K562 (cell line): Measurements from ENCODE around the gene LAMB4. TPM values are rescaled to one million over a fixed set of nuclear protein-coding genes. Genes with fewer than 3 reads are reported as not detected.
A peak's percentile ranks its signal among the peaks of the same experiment; 100 is the strongest.

Experiments
- BCLAF1 ChIP-seq, 2 experiments: fragments of 450-650 bp in 1 of 2; IDR thresholded peaks; 2 replicates each; pipeline ENCODE4 v1.6.1; 2011 to 2017; ENCODE audit warnings: low read depth in 2 of 2, antibody characterized with exemption in 1 of 2, borderline replicate concordance in 1 of 2, low read length in 1 of 2, mild to moderate bottlenecking in 1 of 2, mixed read lengths in 1 of 2; ENCODE audit not compliant: control insufficient read depth in 1 of 2
- BHLHE40 ChIP-seq: IDR thresholded peaks from 2 replicates; pipeline ENCODE4 v1.6.1; 2011; ENCODE audit warnings: low read length, improper control_type of control experiment
- CCNT2 ChIP-seq: IDR thresholded peaks from 2 replicates; pipeline ENCODE4 v1.6.1; 2011; ENCODE audit warnings: borderline replicate concordance, low read depth, mild to moderate bottlenecking, moderate library complexity, mixed read lengths, low read length; ENCODE audit not compliant: insufficient read length; ENCODE audit errors: extremely low read depth
- GABPB2 ChIP-seq: fragments of 250-450 bp; sonication (Bioruptor Pico); conservative IDR thresholded peaks from 2 replicates; pipeline ENCODE4 v1.5.1; 2021; ENCODE audit warnings: mild to moderate bottlenecking
- GATA2 ChIP-seq: sonication (generic); formaldehyde crosslinking; IDR thresholded peaks from 2 replicates; pipeline ENCODE4 v1.4.0; 2020; ENCODE audit warnings: mild to moderate bottlenecking, missing genetic modification reagents
- LARP7 ChIP-seq: fragments of 450-650 bp; IDR thresholded peaks from 2 replicates; pipeline ENCODE4 v1.6.1; 2016
- MAFF ChIP-seq: IDR thresholded peaks from 2 replicates; pipeline ENCODE4 v1.6.1; 2012; ENCODE audit warnings: low read length, improper control_type of control experiment
- NR4A1 ChIP-seq, 2 experiments: fragments of 250-450 bp in 1 of 2; fragments of 450-650 bp in 1 of 2; sonication (Bioruptor Pico) in 1 of 2; IDR thresholded peaks; 2 replicates each; pipeline versions ENCODE4 v1.4.0 to v1.6.1; 2016 to 2020; ENCODE audit warnings: mild to moderate bottlenecking in 2 of 2, missing compliant biosample characterization in 1 of 2, missing genetic modification characterization in 1 of 2, moderate library complexity in 1 of 2
- RBBP5 ChIP-seq: fragments of 200-600 bp; sonication (generic); IDR thresholded peaks from 2 replicates; pipeline ENCODE4 v1.6.1; 2012; ENCODE audit warnings: borderline replicate concordance, mild to moderate bottlenecking, low read length, control low read depth, inconsistent platforms; ENCODE audit not compliant: insufficient read depth, poor library complexity, severe bottlenecking
- SAP30 ChIP-seq: fragments of 200-600 bp; sonication (generic); IDR thresholded peaks from 2 replicates; pipeline ENCODE4 v1.6.1; 2012; ENCODE audit warnings: borderline replicate concordance, low read depth, mild to moderate bottlenecking, moderate library complexity, low read length, control low read depth, inconsistent platforms; ENCODE audit not compliant: insufficient read depth, poor library complexity, severe bottlenecking
- SMARCC2 ChIP-seq: fragments of 450-650 bp; IDR thresholded peaks from 2 replicates; pipeline ENCODE4 v1.6.1; 2017; ENCODE audit warnings: antibody characterized with exemption, moderate library complexity, mild to moderate bottlenecking, low read depth
- TCF7L2 ChIP-seq: fragments of 150-350 bp; IDR thresholded peaks from 2 replicates; pipeline ENCODE4 v1.6.1; 2016; ENCODE audit warnings: low read depth, mild to moderate bottlenecking, low read length, moderate library complexity
- ZNF395 ChIP-seq: fragments of 200-800 bp; sonication (Bioruptor generic); IDR thresholded peaks from 2 replicates; pipeline ENCODE4 v1.6.1; 2017; ENCODE audit warnings: missing genetic modification characterization, missing compliant biosample characterization
- ZNF589 ChIP-seq: fragments of 200-800 bp; sonication (Bioruptor generic); IDR thresholded peaks from 2 replicates; pipeline ENCODE4 v1.6.1; 2016; ENCODE audit warnings: low read depth, missing genetic modification characterization, missing compliant biosample characterization
- polyA plus RNA-seq, 8 experiments: library from polyadenylated mRNA; depleted of rRNA in 4 of 8; stranded (reverse) in 5 of 8; unstranded in 3 of 8; fragments of >200 nt; fragmentation: Nextera tagmentation in 2 of 8; fragmentation: Illumina TruSeq in 1 of 8; extraction: Ambion mirVana in 2 of 8; extraction: Trizol in 1 of 8; gene quantifications; 2 replicates each; pipeline versions ENCODE4 v1.2.1 to v1.2.3, GENCODE V29; 2011 to 2014; ENCODE audit warnings: inconsistent platforms in 1 of 8, missing spikeins in 1 of 8
- total RNA-seq, 7 experiments: library from RNA; depleted of rRNA in 6 of 7; stranded (reverse); fragments of >200 nt in 6 of 7; fragmentation: Illumina TruSeq in 2 of 7; extraction: Trizol in 2 of 7; gene quantifications; 2 replicates each; pipeline versions ENCODE4 v1.2.1 to v1.2.3, GENCODE V29; 2011 to 2021; ENCODE audit warnings: low replicate concordance in 1 of 7
- TF ChIP-seq, protein P1 (sequence below): fragments of 250-450 bp; sonication (Bioruptor Pico); IDR thresholded peaks from 2 replicates; pipeline ENCODE4 v1.4.0; 2020

LAMB4 gene
- total and polyA plus RNA-seq, 9 of the 15 experiments (the other 6 are each of a cell fraction or from before 2014, with no cell fraction given), result 0.06 to 0.13 (median 0.07) TPM; not detected in 6

DNA sequence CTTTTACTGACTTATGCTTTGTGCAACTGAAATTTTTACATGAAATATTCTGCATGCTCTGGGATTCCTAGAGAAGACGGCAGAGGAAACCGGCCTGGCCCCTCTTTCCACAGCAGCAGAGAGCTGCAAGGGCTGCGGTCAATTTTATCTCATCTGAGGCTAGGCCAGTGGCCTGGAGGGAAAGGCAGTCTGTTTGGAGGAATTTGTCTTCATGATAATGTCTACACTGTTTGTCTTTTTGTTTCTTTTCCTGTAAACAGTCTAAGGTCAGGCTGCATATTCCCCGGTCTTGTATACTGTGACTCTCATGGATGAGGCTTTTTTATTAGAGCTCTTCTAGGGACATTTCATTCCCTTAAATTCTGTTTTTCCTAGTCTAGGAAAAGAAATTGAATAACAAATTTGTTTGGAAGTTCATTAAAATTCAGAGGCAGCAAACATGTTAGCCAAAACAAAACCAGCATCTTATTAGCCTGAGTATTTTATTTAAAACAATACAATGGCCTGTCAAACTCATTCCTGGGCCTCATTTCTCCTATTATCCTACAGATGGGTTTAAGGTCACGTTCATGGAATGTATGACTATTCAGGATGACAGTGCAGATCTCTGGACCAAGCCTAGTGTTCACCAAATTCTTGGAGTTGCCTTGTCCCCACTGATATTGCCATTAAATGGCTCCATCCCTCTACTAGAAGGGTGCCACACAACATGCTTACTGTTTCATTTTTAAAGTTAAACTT is 26.4 kb downstream of the LAMB4 start (continued):
- no peak for TF ChIP-seq BCLAF1 (IDR thresholded peaks at IDR 0.05; ENCODE audit: borderline replicate concordance in 1 of 2, control insufficient read depth in 1 of 2, low read depth in 2 of 2, low read length in 1 of 2)
- no peak for TF ChIP-seq ZNF395 (CRISPR knock-in tag)
- peak; percentile 60 for TF ChIP-seq RBBP5
- TF ChIP-seq TCF7L2, result no peak
- TF ChIP-seq LARP7, result no peak
- TF ChIP-seq SMARCC2, result peak; percentile 49; the same call in 1 of the 2 replicates
- TF ChIP-seq NR4A1 (CRISPR knock-in tag; IDR thresholded peaks at IDR 0.05), result no peak
- TF ChIP-seq NR4A1 (tag; IDR thresholded peaks at IDR 0.05), result no peak
- TF ChIP-seq ZNF589 (CRISPR knock-in tag), result no peak
- no peak for TF ChIP-seq SAP30
- TF ChIP-seq, protein P1, sequence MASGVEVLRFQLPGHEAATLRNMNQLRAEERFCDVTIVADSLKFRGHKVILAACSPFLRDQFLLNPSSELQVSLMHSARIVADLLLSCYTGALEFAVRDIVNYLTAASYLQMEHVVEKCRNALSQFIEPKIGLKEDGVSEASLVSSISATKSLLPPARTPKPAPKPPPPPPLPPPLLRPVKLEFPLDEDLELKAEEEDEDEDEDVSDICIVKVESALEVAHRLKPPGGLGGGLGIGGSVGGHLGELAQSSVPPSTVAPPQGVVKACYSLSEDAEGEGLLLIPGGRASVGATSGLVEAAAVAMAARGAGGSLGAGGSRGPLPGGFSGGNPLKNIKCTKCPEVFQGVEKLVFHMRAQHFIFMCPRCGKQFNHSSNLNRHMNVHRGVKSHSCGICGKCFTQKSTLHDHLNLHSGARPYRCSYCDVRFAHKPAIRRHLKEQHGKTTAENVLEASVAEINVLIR (CRISPR knock-in tag), result no peak
- peak; percentile 55 for TF ChIP-seq CCNT2
- peak; percentile 87 for TF ChIP-seq BHLHE40
- peak; percentile 71; the same call in 1 of the 2 replicates for TF ChIP-seq GATA2 (CRISPR knock-in tag)
- no peak for TF ChIP-seq GABPB2 (CRISPR knock-in tag)
- TF ChIP-seq MAFF, result peak; percentile 88
